T-cell (primary cell): ENCODE measurements around the gene ARHGAP21. TPM values are rescaled to one million over a fixed set of nuclear protein-coding genes. Genes with fewer than 3 reads are reported as not detected.

Experiments
- ATAC-seq, 4 experiments: fragments of 200-7000 bp in 3 of 4; fragments of 150-1000 bp in 1 of 4; cut with Tn5 transposase; replicated peaks in 1 of 4; 1 replicate in 3 of 4; 2 replicates in 1 of 4; pipeline ENCODE4 v1.10.0; 2021; ENCODE audit warnings: moderate library complexity in 3 of 4, mild to moderate bottlenecking in 2 of 4, moderate number of reproducible peaks in 1 of 4
- CTCF ChIA-PET, 2 donors: fragments of 300-600 bp; sonication (Branson Sonifier 250); formaldehyde crosslinking; loops; one replicate each; lab custom pipeline; 2022; ENCODE audit warnings: antibody characterized with exemption in 2 of 2; lab: Charles Lee
- POLR2A ChIA-PET, 2 donors: fragments of 300-600 bp; sonication (Branson Sonifier 250); formaldehyde crosslinking; loops; one replicate each; lab custom pipeline; 2022; ENCODE audit warnings: antibody characterized with exemption in 2 of 2; lab: Charles Lee
- DNase-seq, 35 experiments: peaks; one replicate each; pipeline versions ENCODE4 v3.0.0 to v3.0.0-alpha.2; 2013 to 2023
- H3K27ac ChIP-seq: one replicate; pipeline ENCODE4 v1.5.1; 2013; ENCODE audit warnings: low read length
- H3K27me3 ChIP-seq, 2 experiments: replicated peaks in 1 of 2; 1 replicate in 1 of 2; 2 replicates in 1 of 2; pipeline versions ENCODE4 v1.6.1 to v1.7.0; 2013; ENCODE audit warnings: low read length in 1 of 2, mixed read lengths in 1 of 2; ENCODE audit not compliant: control insufficient read depth in 2 of 2, insufficient read depth in 2 of 2; ENCODE audit errors: extremely low read depth in 1 of 2
- H3K36me3 ChIP-seq, 2 donors: 1 replicate in 1 of 2; 2 replicates in 1 of 2; pipeline versions ENCODE4 v1.6.1 to v1.7.0; 2013; ENCODE audit warnings: low read length in 1 of 2; ENCODE audit not compliant: control insufficient read depth in 2 of 2, insufficient read depth in 1 of 2; ENCODE audit errors: extremely low read depth in 1 of 2
- H3K4me1 ChIP-seq, 2 experiments: 1 replicate in 1 of 2; 2 replicates in 1 of 2; pipeline versions ENCODE4 v1.6.1 to v1.7.0; 2013; ENCODE audit warnings: low read length in 2 of 2, mixed read lengths in 1 of 2; ENCODE audit not compliant: insufficient read depth in 2 of 2, control insufficient read depth in 1 of 2; ENCODE audit errors: extremely low read depth in 1 of 2
- H3K4me3 ChIP-seq, 2 donors: 1 replicate in 1 of 2; 2 replicates in 1 of 2; pipeline versions ENCODE4 v1.5.1 to v1.7.0; 2013; ENCODE audit warnings: mild to moderate bottlenecking in 2 of 2, low read length in 1 of 2, moderate library complexity in 1 of 2; ENCODE audit not compliant: control insufficient read depth in 1 of 2; ENCODE audit errors: extremely low read depth in 1 of 2
- H3K9me3 ChIP-seq: 2 replicates; pipeline ENCODE4 v1.7.0; 2013
- H3K27ac Mint-ChIP-seq, 2 donors: one replicate each; pipeline ENCODE4 v1.8.0; 2020 to 2021; ENCODE audit warnings: mild to moderate bottlenecking in 2 of 2, mixed read lengths in 2 of 2
- H3K27me3 Mint-ChIP-seq, 2 donors: one replicate each; pipeline ENCODE4 v1.8.0; 2021 to 2022; ENCODE audit warnings: mixed read lengths in 2 of 2
- H3K36me3 Mint-ChIP-seq: one replicate; pipeline ENCODE4 v1.8.0; 2021; ENCODE audit warnings: mixed read lengths
- H3K4me1 Mint-ChIP-seq, 3 donors: one replicate each; pipeline ENCODE4 v1.8.0; 2020 to 2022; ENCODE audit warnings: mixed read lengths in 3 of 3, mild to moderate bottlenecking in 1 of 3
- H3K4me3 Mint-ChIP-seq, 3 donors: one replicate each; pipeline ENCODE4 v1.8.0; 2020 to 2022; ENCODE audit warnings: mild to moderate bottlenecking in 3 of 3, mixed read lengths in 3 of 3, moderate library complexity in 3 of 3
- H3K9me3 Mint-ChIP-seq, 3 donors: one replicate each; pipeline ENCODE4 v1.8.0; 2020 to 2022; ENCODE audit warnings: mixed read lengths in 3 of 3
- WGBS: methylation state at CpG from one replicate; pipeline ENCODE4 v1.1.5; 2013; ENCODE audit warnings: missing lambda C conversion rate; ENCODE audit not compliant: insufficient coverage; 5-methylcytosine and 5-hydroxymethylcytosine counted together
- total RNA-seq, 35 experiments: library from RNA in 6 of 35; stranded (reverse) in 6 of 35; fragments of 120-200 nt in 1 of 35; gene quantifications; one replicate each; pipeline versions ENCODE4 v1.2.1 to v1.2.4 and lab custom pipeline; 2013 to 2026

The ARHGAP21 gene
- total RNA-seq, 5 donors from 2014 or later (not counting 1 experiment from before 2014, with no cell fraction given) = 19.1 to 45.8 (median 26.1) TPM

GRCh38 chr10:24722131-24722675 lies 1.5 kb downstream of the ARHGAP21 start:
- Mint-ChIP-seq H3K27me3 (no peaks in the 10 kb centered on the region), H3K9me3 (no peaks in the 10 kb centered on the region)
- DNase-seq = peak in 2 of 35 experiments; percentile 5 to 8

DNA sequence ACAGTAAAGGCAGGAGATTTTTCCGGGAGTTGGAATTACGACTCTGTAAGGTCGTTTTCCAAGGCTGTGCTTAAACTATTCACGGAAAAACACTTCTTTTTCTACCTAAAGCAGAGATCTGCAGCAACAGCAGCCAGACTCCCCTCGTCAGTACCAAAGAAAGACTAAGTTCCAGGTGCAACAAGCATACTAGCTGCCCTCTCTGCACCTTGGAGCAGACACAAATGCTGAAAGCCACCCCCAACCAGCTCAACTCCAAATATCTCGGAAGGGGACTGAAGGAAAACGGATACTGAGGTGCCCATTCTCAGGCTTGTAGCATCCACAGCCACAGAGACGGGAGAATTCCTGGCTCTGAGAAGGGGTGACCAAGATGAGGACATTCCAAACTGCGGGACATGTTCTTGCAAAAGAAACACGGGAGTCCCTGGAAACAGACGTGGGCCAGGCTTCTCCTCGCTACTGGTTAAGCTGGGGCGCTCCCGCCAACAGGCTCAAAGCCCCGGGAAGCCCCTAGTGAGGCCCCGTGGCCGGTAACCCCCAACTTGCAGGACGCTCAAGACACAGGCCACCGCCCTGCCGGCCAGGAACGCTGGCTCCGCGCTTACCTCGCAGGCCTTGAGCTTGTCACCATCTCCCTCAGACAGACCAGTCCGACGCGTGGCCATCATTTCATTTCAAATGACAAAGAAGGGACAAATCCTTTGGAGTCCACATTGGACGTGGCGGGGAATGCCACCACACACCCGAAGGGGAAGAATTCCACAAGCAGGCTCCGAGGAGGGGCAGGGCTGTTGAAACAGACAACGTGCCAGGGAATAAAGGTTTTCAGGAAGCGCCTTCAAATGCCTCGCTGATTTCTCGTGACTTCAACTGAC lies 2.2 kb downstream of the ARHGAP21 start:
- H3K27ac Mint-ChIP-seq = no peak overlapping the region
- peaks cover 0 to 30% (median 23%) of the 10 kb centered on the region in 3 donors for H3K4me1 Mint-ChIP-seq
- DNase-seq = no peak
- ChIA-PET CTCF (interaction anchor here in 1 of 2 donors (0.5 kb wide), 1 partner anchor 93 kb away, joined by 3 read pairs; no protein-coding TSS in a partner anchor), POLR2A (no interaction called here)
- H3K27me3 Mint-ChIP-seq = no peaks in the 10 kb centered on the region
- Histone ChIP-seq H3K36me3 (no peaks in the 10 kb centered on the region), H3K27me3 (no peaks in the 10 kb centered on the region), H3K9me3 (no peaks in the 10 kb centered on the region), H3K4me3 (peak overlapping the region in 1 of 2 donors; percentile 79), H3K4me1 (peaks cover 7 to 26% of the 10 kb centered on the region in 2 experiments), H3K27ac (no peak overlapping the region)
- peak overlapping the region; percentile 83 to 89 (median 84) for H3K4me3 Mint-ChIP-seq
- 90% methylated on average over 32 of the region's 35 CpGs for WGBS
- ATAC-seq = no peak
- no peaks in the 10 kb centered on the region for H3K36me3 Mint-ChIP-seq
- H3K9me3 Mint-ChIP-seq = no peaks in the 10 kb centered on the region

More at GRCh38 chr10:24722131-24722675, 1.5 kb downstream of the ARHGAP21 start:
- H3K27ac ChIP-seq = no peak overlapping the region
- Mint-ChIP-seq H3K4me3 (peak overlapping the region; percentile 83 to 89 (median 84)), H3K27ac (peak overlapping the region; percentile 68 to 75), H3K36me3 (no peaks in the 10 kb centered on the region), H3K4me1 (peaks cover 0 to 30% (median 23%) of the 10 kb centered on the region in 3 donors)
- no peaks in the 10 kb centered on the region for H3K9me3 ChIP-seq
- peak; percentile 1 to 7 (median 4) for ATAC-seq
- WGBS = 33% methylated on average over 6 of the region's 19 CpGs
- H3K4me3 ChIP-seq = peak overlapping the region; percentile 76 to 79
- ChIA-PET CTCF (no interaction called here), POLR2A (no interaction called here)
- H3K27me3 ChIP-seq = no peaks in the 10 kb centered on the region
- peaks cover 7 to 26% of the 10 kb centered on the region in 2 experiments for H3K4me1 ChIP-seq
- H3K36me3 ChIP-seq = no peaks in the 10 kb centered on the region

- 90% methylated on average over 2 of the region's 2 CpGs for WGBS
- H3K4me1 Mint-ChIP-seq = peaks cover 0 to 28% (median 23%) of the 10 kb centered on the region in 3 donors
- ATAC-seq = no peak
- no peak overlapping the region for H3K4me3 Mint-ChIP-seq
- ChIA-PET CTCF (no interaction called here), POLR2A (no interaction called here)
- Histone ChIP-seq H3K4me1 (peaks cover 7 to 26% of the 10 kb centered on the region in 2 experiments), H3K36me3 (no peaks in the 10 kb centered on the region), H3K27me3 (no peaks in the 10 kb centered on the region), H3K27ac (no peak overlapping the region), H3K4me3 (no peak overlapping the region), H3K9me3 (no peaks in the 10 kb centered on the region)
- DNase-seq = no peak
- H3K27ac Mint-ChIP-seq = no peak overlapping the region
- H3K9me3 Mint-ChIP-seq = no peaks in the 10 kb centered on the region
- H3K36me3 Mint-ChIP-seq = no peaks in the 10 kb centered on the region
- H3K27me3 Mint-ChIP-seq = no peaks in the 10 kb centered on the region
Observed at GRCh38 chr10:24720096-24720495, 3.6 kb downstream of the ARHGAP21 start.

- Mint-ChIP-seq H3K4me3 (no peak overlapping the region), H3K27ac (no peak overlapping the region), H3K27me3 (no peaks in the 10 kb centered on the region), H3K36me3 (no peaks in the 10 kb centered on the region), H3K4me1 (peaks cover 0 to 26% (median 23%) of the 10 kb centered on the region in 3 donors), H3K9me3 (no peaks in the 10 kb centered on the region)
- H3K27ac ChIP-seq = no peak overlapping the region
- ATAC-seq (no peak), DNase-seq (no peak)
- no peaks in the 10 kb centered on the region for H3K9me3 ChIP-seq
- 90% methylated on average over 5 of the region's 10 CpGs for WGBS
- H3K4me3 ChIP-seq = no peak overlapping the region
- H3K4me1 ChIP-seq = peaks cover 7 to 17% of the 10 kb centered on the region in 2 experiments
- no peaks in the 10 kb centered on the region for H3K27me3 ChIP-seq
- ChIA-PET CTCF (interaction anchor here in 1 of 2 donors (0.6 kb wide), 1 partner anchor 163 kb away, joined by 4 read pairs; no protein-coding TSS in a partner anchor), POLR2A (no interaction called here)
- H3K36me3 ChIP-seq = no peaks in the 10 kb centered on the region
Observed at GRCh38 chr10:24718031-24718855, 5.4 kb downstream of the ARHGAP21 start.

DNA sequence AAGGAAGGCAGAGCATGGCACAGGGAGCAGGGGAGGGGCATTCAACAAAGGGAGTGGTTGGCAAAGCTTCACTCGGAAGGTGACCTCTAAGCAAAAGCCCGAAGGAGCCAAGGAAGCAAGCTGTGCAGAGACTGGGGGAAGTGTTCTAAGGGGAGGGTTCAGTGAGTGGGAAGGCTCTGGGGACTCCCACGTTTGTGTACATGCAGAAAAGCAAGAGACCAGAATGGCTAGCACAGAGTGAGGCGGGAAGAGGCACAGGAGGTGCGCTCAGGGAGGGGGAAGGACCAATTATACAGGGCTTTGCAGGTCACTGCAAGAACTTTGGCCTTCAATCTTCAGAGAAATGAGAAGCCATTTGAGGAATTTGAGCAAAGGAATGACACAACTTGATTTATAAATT lies 7.4 kb downstream of the ARHGAP21 start:
- 86% methylated on average over 5 of the region's 5 CpGs for WGBS
- Histone ChIP-seq H3K9me3 (no peaks in the 10 kb centered on the region), H3K36me3 (no peaks in the 10 kb centered on the region), H3K4me1 (peaks cover 4 to 6% of the 10 kb centered on the region in 2 experiments), H3K4me3 (no peak overlapping the region), H3K27me3 (no peaks in the 10 kb centered on the region), H3K27ac (no peak overlapping the region)
- no peak overlapping the region for H3K4me3 Mint-ChIP-seq
- H3K27me3 Mint-ChIP-seq = no peaks in the 10 kb centered on the region
- H3K27ac Mint-ChIP-seq = no peak overlapping the region
- POLR2A ChIA-PET = no interaction called here
- ATAC-seq (no peak), DNase-seq (no peak)
- no peaks in the 10 kb centered on the region for H3K9me3 Mint-ChIP-seq
- CTCF ChIA-PET = no interaction called here
- no peaks in the 10 kb centered on the region for H3K36me3 Mint-ChIP-seq
- H3K4me1 Mint-ChIP-seq = peaks cover 0 to 19% (median 13%) of the 10 kb centered on the region in 3 donors
